ENCODE results near the gene DMXL1.

DNA sequence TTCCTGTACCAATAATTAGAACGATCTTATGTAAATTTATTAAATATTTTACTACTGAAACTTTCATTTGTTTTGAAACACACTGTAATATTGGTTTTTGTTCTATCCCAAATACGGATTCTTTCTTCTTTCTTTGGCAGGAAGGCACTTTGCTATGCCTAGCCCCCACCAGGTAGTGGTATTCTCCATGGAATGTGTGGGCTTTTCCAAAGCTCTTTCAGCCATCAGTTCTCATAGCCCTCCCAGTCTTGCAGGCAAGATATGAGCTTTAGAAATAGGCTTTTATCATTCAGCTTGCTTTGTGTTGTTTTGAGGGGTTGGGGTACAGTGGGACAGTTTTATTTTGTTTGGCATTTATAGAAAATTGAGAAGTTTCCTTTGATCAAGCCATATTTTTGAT lies 107.5 kb downstream of the DMXL1 start:
- TF ChIP-seq CTCF (IDR thresholded peaks at IDR 0.05) (no peak), POLR2A (IDR thresholded peaks at IDR 0.05) (no peak)

Data from esophagus squamous epithelium (tissue), 4 donors.